Lower leg skin (tissue), 3 donors: Measurements from ENCODE around the gene SCN2B.

Experiments used
- CTCF ChIP-seq, 3 donors: fragments of 450-650 bp; IDR thresholded peaks; one replicate each; pipeline ENCODE4 v1.5.1; 2016; ENCODE audit warnings: antibody characterized with exemption in 3 of 3, mild to moderate bottlenecking in 3 of 3, moderate library complexity in 2 of 3
- POLR2A ChIP-seq, 2 donors: fragments of 450-650 bp; IDR thresholded peaks; one replicate each; pipeline ENCODE4 v1.6.1; 2016 to 2017; ENCODE audit warnings: antibody characterized with exemption in 2 of 2, mild to moderate bottlenecking in 1 of 2, moderate library complexity in 1 of 2

- TF ChIP-seq POLR2A (IDR thresholded peaks at IDR 0.05) (no peak), CTCF (IDR thresholded peaks at IDR 0.05) (no peak)
Observed at GRCh38 chr11:118154641-118155040, 21.8 kb downstream of the SCN2B start.
